Esophagus squamous epithelium (tissue), 4 donors: ENCODE measurements around the gene PPM1G.

Source experiments
- CTCF ChIP-seq, 6 experiments: fragments of 450-650 bp in 4 of 6; fragments of 200-600 bp in 2 of 6; sonication (generic) in 2 of 6; IDR thresholded peaks; one replicate each; pipeline ENCODE4 v1.5.1; 2016 to 2019; ENCODE audit warnings: antibody characterized with exemption in 6 of 6, mild to moderate bottlenecking in 4 of 6, moderate library complexity in 4 of 6
- POLR2A ChIP-seq, 4 donors: fragments of 450-650 bp; IDR thresholded peaks; one replicate each; pipeline ENCODE4 v1.6.1; 2017; ENCODE audit warnings: antibody characterized with exemption in 4 of 4, mild to moderate bottlenecking in 4 of 4, moderate library complexity in 3 of 4

- TF ChIP-seq CTCF (IDR thresholded peaks at IDR 0.05) (no peak), POLR2A (IDR thresholded peaks at IDR 0.05) (no peak)
These were observed 33.5 kb upstream of the PPM1G start for GRCh38 chr2:27442920-27443282.
